HG02678 (cell line): Measurements from ENCODE around the gene MALRD1.
"Not testable (repeated sequence)": the region's sequence is repeated elsewhere in the genome, so short reads cannot be mapped to it uniquely, and the experiment has no call there.

ENCODE experiments used
- ATAC-seq: cut with Tn5 transposase; IDR thresholded peaks from one replicate; pipeline ENCODE4 v1.9.1; 2021; ENCODE audit warnings: mild to moderate bottlenecking, moderate library complexity; ENCODE audit not compliant: unreplicated experiment

Gene MALRD1

DNA sequence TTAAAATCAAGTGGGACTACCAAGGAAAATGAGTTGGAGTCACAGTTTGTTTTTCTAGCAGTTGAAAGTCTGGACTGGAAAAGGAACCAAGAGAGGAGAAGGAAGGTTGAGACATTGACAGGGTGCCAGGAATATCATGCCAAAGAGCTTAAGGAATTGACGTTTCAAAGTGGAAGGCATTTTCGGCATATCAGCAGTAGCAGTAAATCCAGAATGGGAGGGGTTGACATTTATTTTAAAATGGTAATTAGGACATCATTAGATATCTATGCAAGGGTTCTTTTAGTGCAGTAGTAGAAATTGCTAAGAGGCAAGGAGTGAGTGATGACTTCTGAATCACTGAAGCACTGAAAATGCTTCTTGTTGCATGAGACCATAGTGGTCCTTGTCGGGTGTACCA, 431.8 kb downstream of the MALRD1 start:
- no peak for ATAC-seq

DNA sequence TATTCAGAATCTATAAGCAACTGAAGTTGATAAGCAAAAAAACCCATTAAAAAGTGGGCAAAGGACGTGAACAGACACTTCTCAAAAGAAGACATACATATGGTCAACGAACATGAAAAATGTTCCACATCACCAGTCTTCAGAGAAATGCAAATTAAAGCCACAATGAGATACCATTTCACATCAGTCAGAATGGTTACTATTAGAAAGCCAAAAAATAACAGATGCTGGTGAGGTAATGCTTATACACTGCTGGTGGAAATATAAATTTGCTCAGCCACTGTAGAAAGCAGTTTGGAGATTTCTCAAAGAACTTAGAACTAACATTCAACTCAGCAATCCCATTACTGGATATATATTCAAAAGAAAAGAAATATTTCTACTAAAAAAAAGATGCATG, 434.8 kb downstream of the MALRD1 start:
- no peak for ATAC-seq

DNA sequence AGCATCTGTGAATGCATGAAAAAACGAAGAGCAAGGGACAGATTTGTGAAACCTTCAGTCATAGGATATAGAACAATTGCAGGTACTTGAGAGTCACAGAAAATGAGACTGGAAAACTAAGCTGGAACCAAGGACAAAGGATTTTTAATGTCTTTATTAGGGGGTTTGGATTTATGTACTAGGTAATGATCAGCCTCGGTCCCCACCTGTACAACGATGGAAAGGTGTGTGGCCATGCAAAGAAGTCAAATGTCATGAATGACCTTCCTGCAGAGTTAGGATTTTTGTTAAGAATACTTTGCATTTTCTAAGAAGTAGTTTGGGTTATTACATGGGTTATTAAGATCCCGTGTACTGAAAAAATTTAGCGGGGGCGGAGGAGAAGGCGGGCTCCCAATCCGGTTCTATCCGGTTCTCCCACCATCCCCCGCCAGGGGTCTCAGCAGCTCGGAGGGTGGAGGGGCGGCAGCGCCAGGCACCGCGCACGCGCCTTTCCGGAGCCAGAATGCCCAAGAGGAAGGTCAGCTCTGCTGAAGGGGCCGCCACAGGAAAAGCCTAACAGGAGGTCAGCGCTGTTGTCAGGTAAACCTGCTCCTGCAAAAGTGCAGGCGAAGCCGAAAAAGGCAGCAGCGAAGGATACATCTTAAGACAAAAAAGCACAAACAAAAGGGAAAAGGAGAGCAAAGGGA, 440.1 kb downstream of the MALRD1 start:
- ATAC-seq, result no peak

DNA sequence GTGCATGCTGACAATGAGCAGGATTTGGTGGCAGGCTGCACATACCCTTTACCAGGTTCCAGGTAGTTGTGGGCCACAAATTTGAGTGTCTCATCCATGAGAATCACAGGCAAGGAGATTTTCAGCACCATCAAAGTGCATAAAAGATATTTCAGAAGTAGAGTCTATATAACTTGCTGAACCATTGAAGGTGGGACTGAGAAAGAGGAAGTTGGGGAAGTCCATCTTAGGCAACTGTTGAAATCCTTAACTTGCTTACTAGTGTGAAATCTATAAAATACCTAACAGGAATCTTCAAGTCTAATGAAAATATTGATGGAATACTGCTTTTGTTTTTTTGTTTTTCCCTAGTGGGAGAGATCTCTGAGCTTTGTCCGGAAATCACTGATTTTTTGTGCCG, 442.6 kb downstream of the MALRD1 start:
- ATAC-seq, result no peak

GRCh38 chr10:19493917-19494316, 445.3 kb downstream of the MALRD1 start:
- ATAC-seq, result no peak

- no peak for ATAC-seq
These were observed 448.4 kb downstream of the MALRD1 start for GRCh38 chr10:19497026-19497425.

DNA sequence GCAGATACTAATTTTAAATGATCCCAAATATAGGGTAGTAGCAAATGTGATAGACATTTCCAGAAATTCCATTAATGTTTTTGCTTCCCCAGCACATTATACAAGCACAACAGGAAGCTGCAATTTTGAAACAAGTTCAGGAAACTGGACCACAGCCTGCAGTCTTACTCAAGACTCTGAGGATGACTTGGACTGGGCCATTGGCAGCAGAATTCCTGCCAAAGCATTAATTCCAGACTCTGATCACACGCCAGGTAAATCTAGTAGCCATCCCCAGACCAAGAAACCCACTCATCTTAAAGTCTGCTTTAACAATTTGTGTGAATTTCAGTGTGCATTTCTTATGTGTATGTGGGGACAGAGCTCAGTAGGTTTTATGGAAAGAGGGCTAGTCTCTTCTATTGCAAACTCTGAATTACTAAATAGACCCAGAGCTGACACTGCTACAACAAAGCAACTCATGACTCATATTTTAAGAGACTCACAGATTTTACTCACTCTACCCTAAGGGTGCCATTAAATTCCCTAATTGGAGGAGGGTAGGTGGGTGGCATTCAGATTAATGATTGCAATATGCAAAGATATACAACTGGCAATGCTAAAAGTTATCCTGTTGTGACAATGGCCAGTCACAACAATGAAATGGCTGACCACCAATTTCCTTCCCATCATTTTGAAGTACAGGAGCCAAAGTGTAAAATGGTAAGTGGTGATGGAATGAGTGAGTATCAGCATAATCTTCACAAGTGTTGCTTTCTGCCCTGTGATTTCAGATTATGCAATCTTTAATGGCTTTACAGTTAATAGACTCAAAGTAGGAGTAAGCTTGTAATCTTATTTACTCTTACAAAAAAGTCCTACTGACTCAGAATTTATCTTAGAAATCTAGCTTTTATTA, 450.0 kb downstream of the MALRD1 start:
- no peak for ATAC-seq

DNA sequence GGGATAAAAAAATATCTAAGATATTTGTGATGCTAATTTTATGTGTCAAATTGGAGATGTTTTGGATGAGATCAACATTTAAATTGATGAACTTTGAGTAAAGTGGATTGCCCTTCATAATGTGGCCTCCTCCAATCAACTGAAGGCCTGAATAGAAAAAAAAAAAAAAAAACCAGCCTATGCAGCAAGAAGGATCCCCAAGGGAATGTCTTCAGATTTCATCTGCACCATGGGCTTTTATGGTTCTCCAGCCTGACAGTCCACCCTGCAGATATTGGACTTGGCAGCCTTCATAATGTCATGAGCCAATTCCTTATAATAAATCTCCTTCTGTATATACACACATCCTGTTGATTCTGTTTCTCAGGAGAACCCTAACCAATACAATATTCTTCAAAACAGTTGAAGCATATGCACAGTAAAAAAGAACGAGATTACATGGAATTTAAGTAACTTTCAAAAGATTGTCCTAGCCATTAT, 450.7 kb downstream of the MALRD1 start:
- ATAC-seq, result no peak

DNA sequence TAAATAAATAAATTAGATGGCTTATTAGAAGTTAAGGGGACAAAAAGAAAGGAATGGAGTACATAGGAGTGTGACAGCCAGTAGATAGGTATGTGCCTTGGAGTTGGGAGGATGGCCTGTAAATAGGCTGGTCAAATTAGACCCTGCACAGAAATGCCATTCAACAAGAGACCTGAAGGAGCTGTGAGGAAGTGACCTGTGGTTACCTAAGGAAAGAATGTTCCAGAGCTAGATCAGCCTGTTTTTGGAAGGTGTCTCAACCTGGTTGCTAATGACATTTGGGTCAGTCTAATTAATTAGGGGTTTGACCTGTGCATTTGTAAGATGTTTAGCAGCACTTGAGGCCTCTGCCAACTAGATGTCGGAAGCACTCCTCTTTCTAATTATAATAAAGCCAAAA, 452.4 kb downstream of the MALRD1 start:
- ATAC-seq, result no peak

- ATAC-seq, result no peak
These were observed 457.0 kb downstream of the MALRD1 start for GRCh38 chr10:19505320-19506312.

DNA sequence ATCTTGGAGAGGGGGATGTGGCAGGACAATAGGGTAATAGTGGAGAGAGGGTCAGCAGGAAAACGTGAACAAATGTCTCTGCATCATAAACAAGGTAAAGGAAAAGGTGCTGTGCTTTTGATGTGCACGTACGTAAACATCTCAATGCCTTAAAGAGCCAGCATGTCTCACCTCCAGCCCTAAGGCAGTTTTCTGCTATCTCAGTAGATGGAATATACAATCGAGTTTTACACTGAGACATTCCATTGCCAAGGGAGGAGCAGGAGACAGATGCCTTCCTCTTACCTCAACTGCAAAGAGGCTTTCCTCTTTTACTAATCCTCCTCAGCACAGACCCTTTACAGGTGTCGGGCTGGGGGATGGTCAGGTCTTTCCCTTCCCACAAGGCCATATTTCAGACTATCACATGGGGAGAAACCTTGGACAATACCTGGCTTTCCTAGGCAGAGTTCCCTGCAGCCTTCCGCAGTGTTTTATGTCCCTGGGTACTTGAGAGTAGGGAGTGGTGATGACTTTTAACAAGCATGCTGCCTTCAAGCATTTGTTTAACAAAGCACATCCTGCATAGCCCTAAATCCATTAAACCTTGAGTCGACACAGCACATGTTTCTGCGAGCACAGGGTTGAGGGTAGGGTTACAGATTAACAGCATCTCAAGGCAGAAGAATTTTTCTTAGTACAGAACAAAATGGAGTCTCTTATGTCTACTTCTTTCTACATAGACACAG, 461.6 kb downstream of the MALRD1 start:
- ATAC-seq, result not testable (repeated sequence)

GRCh38 chr10:19518109-19518508, 469.5 kb downstream of the MALRD1 start:
- no peak for ATAC-seq

GRCh38 chr10:19518632-19519031, 470.0 kb downstream of the MALRD1 start:
- ATAC-seq, result no peak

DNA sequence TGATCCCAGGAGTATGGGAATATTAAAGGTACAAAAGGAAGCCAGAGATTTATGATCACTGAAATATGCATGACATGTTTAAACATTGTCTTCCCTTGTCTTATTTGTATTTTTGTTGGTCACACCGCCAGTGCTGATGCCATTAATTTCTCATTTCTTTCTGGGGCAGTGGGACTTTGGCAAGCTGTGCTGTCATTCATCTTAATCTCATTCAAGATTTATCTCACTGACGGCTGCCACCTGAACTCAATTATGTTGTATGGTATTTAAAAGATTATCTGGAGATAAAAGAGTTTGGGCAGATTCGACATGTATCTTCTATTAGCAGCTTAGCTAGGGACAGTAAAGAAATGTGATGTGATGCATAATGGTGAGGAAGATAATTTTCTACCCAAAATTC, 482.7 kb downstream of the MALRD1 start:
- no peak for ATAC-seq

GRCh38 chr10:19532411-19532810, 483.8 kb downstream of the MALRD1 start:
- no peak for ATAC-seq

DNA sequence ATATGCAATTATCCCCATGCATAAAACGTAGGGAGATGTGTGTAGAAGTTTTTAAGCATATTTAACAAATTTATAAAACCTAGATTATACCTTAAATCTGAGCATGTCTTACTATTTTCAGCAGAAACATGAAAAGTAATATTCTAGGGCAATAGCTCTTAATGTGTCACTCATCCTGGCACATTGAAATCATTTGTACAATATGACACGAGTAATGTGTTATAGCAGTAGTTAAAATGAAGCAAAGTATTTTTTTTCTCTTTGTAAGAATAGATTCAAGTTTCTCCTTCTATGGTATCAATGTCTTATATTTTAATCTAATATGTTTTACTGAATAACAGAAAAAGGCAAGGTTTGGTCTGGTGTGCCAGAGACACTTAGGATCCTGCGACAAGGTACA, 492.7 kb downstream of the MALRD1 start:
- ATAC-seq, result no peak

- ATAC-seq, result no peak
These were observed 497.6 kb downstream of the MALRD1 start for GRCh38 chr10:19546224-19546623.

GRCh38 chr10:19549503-19549902, 500.9 kb downstream of the MALRD1 start:
- ATAC-seq, result no peak

DNA sequence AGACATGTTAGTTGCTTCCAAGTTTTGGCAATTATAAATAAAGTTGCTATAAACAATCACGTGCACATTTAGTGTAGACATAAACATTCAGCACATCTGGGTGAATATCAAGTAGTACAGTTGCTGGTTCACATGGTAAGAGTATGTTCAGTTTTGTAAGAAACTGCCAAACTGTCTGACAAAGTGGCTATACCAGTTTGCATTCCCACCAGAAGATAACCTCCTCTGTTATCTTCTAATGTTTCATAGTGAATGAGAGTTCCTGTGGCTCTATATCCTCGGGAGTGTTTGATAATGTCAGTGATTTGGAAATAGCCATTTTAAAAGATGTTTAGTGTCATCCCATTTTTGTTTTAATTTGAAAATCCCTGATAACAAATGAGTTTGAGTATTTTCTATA, 508.1 kb downstream of the MALRD1 start:
- ATAC-seq, result no peak

- ATAC-seq, result no peak
These were observed 512.6 kb downstream of the MALRD1 start for GRCh38 chr10:19561181-19561580.
